Measurements from ENCODE around the gene NTM.

NTM gene

DNA sequence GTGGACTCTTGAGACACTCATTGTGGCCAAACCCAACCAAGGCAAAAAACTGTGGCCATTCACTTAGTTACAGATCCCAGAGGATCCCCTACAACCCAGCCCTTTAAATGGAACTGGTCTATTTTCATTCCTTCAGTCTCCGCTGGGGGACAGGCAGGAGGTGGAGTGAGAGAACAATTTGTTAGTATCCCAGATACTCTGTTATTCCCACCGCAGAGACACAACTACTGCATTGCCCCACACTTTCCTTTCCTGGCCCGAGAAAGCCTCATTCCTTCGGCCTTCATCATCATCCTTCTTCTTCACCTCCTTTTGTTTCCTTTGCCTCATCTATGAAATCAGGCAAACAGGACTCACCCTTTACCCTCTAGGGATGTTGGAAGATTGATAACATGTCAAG lies 191.1 kb downstream of the NTM start:
- TF ChIP-seq, protein P1, sequence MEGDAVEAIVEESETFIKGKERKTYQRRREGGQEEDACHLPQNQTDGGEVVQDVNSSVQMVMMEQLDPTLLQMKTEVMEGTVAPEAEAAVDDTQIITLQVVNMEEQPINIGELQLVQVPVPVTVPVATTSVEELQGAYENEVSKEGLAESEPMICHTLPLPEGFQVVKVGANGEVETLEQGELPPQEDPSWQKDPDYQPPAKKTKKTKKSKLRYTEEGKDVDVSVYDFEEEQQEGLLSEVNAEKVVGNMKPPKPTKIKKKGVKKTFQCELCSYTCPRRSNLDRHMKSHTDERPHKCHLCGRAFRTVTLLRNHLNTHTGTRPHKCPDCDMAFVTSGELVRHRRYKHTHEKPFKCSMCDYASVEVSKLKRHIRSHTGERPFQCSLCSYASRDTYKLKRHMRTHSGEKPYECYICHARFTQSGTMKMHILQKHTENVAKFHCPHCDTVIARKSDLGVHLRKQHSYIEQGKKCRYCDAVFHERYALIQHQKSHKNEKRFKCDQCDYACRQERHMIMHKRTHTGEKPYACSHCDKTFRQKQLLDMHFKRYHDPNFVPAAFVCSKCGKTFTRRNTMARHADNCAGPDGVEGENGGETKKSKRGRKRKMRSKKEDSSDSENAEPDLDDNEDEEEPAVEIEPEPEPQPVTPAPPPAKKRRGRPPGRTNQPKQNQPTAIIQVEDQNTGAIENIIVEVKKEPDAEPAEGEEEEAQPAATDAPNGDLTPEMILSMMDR (IDR thresholded peaks at IDR 0.05; ENCODE audit: extremely low read depth, missing control alignments): no peak
- DNase-seq (ENCODE audit: low spot score): no peak

DNA sequence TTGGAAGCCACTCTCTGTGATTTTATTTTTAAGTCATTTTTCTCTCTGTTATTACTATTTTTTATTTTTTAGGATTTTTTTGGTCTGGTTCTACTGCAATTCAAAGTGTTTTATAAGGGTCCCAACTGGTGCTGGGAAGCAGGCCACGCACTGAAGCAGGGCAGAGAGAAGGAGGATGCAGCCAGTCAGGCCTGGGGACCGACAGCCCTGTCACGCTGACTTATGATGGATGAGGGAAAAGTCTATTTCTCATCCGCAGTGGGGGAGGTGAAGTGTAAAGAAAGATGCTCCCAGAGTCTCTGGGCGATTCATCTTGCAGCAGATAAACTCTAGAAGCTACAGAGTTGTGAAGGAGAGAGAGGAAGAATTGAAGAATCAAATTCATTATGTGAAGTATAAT lies 191.6 kb downstream of the NTM start:
- no peak for DNase-seq (ENCODE audit: low spot score)

DNA sequence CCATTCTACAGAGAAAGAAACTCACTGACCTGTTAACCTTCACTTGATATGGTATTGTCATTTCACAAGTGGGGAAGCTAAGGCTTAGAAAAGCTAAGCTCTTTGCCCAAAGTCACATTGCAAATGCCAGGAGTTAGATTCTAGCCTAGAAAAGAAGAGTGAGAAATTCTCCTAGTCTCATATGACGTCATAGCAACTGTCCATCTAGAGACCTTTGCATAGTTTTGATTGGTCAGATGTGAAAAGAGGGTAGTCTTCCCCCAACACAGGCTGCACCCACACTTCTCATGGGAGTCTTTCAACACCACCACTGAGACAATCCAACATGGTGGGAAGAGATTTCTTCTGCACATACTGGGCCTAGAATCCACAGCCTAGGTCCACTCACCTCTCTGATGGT lies 197.9 kb downstream of the NTM start:
- DNase-seq (ENCODE audit: low spot score): no peak
- TF ChIP-seq, protein P1 (IDR thresholded peaks at IDR 0.05; ENCODE audit: extremely low read depth, missing control alignments): no peak

More for the DNA sequence above, 191.6 kb downstream of the NTM start:
- TF ChIP-seq, protein P1 (IDR thresholded peaks at IDR 0.05; ENCODE audit: extremely low read depth, missing control alignments): no peak

DNA sequence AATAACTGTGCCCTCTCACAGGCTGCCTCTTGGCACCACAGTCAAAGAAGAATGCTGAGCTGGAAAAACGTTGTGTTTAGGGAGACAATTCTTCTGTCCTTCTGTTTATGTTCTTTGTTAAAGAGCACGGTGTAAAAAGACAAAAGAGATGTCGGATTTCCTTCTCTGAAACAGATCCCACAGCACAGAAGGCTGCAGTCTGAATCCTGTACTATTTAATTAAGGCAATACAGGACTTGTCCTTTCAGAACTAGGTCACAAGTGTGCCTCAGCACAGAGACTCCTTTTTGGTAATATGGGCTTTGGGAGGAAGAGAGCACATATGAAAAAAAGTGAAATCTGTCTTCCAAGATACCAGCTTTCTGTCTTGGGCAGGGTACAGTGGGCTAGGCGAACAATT lies 201.2 kb downstream of the NTM start:
- no peak for DNase-seq (ENCODE audit: low spot score)
- TF ChIP-seq, protein P1 (IDR thresholded peaks at IDR 0.05; ENCODE audit: extremely low read depth, missing control alignments): no peak

DNA sequence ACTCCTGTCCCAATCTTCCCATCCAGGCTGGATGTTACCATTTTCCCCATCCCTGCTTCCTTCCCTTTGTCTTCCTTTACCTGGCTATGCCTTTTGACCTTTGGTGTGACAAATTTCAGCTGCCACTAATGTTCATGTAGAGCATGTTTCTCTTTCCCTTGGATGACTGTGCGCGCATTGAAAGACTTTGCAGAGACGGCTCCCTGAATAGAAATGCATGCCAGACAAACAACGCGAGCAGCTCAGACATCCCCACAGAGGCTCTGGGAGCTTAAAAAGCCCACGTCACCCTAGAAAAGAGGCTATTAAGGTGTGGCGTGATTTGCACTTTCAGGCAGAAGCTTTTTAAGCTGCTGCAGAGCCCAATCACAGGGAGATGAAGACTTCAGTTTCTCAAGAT lies 202.0 kb downstream of the NTM start:
- DNase-seq (ENCODE audit: low spot score): no peak
- TF ChIP-seq, protein P1 (IDR thresholded peaks at IDR 0.05; ENCODE audit: extremely low read depth, missing control alignments): no peak

DNA sequence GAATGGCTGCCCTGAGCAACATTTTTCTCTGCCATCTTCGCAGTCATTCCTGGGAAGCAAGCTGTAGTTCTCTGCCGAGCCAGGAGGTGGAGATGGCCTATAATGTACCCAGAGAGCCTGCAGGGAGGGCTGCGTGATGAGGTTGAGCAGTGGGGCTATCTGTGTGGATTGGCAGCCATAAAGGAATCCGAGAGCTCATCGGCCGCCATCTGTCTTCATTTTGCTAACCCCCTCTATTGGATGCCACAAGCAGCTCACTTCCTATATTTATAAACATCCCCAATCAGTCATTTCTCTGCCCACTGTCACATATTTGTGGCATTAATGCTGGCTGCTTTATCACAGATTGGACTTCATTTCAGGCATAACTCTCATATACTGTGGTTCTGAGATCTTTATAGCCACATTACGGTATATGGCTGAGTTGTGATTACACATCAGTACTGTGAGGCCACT lies 209.5 kb downstream of the NTM start:
- TF ChIP-seq, protein P1 (IDR thresholded peaks at IDR 0.05; ENCODE audit: extremely low read depth, missing control alignments): peak; percentile 53
- DNase-seq (ENCODE audit: low spot score): peak; percentile 47

DNA sequence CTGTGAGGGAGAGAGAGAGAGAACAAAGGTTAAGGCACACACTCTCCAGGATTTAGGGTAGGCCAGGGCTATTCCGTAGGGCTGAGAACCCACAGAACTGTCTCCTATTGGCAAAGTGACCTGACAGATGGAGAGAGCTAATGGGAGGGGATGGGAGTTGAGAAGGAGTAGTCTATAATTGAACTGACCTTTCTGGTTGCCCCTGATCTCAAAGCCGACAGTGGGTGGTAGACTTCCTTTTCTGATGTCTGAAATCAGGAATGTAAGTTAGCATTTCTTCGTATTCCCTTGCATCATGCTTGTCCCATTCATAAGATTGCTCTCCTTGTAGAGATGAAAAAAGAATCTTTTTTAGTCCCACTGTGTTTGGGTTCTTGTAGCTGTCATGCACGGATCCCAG lies 210.1 kb downstream of the NTM start:
- TF ChIP-seq, protein P1 (IDR thresholded peaks at IDR 0.05; ENCODE audit: extremely low read depth, missing control alignments): no peak
- no peak for DNase-seq (ENCODE audit: low spot score)
